Stimulated activated CD4-positive, alpha-beta T cell treated with anti-CD3 and anti-CD28 coated beads, TNF-alpha, amount 100 ng/mL, for 48 hours (primary cell): ENCODE data around the gene ABL2.
A peak's percentile ranks its signal among the peaks of the same experiment; 100 is the strongest.
"Not testable (repeated sequence)": the region's sequence is repeated elsewhere in the genome, so short reads cannot be mapped to it uniquely, and the experiment has no call there.

Experiments used
- DNase-seq, 3 donors: peaks; one replicate each; pipeline ENCODE4 v3.0.0-alpha.2; 2020; ENCODE audit warnings: low read depth in 3 of 3

The ABL2 gene

DNA sequence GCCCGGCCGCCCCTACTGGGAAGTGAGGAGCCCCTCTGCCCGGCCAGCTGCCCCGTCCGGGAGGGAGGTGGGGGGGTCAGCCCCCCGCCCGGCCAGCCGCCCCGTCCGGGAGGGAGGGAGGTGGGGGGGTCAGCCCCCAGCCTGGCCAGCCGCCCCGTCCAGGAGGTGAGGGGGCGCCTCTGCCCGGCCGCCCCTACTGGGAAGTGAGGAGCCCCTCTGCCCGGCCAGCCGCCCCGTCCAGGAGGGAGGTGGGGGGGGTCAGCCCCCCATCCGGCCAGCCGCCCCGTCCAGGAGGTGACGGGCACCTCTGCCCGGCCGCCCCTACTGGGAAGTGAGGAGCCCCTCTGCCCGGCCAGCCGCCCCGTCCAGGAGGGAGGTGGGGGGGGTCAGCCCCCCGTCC is 93.8 kb downstream of the ABL2 start:
- not testable (repeated sequence) for DNase-seq

DNA sequence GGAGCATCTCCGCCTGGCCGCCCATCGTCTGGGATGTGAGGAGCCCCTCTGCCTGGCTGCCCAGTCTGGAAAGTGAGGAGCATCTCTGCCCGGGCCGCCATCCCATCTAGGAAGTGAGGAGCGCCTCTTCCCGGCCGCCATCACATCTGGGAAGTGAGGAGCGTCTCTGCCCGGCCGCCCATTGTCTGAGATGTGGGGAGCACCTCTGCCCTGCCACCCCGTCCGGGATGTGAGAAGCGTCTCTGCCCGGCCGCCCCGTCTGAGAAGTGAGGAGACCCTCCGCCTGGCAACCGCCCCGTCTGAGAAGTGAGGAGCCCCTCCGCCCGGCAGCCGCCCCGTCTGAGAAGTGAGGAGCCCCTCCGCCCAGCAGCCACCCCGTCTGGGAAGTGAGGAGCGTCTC is 94.3 kb downstream of the ABL2 start:
- DNase-seq: not testable (repeated sequence)

DNA sequence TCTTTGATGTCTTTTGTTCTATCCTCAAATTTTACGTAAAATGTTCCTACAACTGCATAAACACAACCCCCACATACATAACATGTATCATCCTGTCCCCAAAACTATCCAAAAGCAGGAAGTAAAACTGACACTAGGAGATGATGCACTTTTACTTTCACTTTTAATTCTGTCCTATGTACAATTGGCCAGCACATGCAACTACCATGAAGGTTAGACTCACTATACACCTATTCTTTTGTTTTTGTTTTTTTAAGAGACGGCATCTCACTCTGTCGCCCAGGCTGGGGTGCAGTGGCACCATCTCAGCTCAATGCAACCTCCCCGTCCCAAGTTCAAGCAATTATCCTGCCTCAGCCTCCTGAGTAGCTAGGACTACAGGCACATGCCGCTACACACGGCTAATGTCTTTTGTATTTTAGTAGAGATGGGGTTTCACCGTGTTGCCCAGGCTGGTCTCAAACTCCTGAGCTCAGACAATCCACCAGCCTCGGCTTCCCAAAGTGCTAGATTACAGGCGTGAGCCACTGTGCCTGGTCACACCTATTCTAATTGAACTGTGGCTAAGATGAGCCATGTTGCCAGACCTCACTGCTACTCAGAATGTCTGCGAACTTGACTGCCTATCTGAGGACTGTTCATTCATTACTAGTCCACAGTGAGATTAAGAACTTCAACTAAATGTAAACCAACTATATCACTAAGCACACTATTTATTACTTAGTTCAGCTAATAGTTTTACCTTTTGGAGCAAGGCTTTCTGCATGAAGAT is 99.6 kb downstream of the ABL2 start:
- DNase-seq: peak in 1 of 3 donors; percentile 8

DNA sequence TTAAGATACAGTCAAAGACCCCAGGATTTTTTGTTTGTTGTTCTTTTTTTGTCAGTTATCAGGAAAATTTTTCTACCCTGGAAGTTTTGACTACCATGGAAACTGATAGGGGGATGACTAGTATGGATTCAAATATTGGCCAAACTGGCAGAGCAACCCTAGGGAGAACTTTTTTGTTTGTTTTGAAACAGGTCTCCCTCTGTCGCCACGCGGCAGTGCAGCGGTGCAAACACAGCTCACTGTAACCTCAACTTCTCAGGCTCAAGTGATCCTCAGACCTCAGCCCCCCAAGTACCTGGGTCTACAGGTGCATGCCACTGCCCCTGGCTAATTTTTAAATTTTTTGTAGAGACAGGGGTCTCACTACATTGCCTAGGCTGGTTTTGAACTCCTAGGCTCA is 101.0 kb downstream of the ABL2 start:
- no peak for DNase-seq

DNA sequence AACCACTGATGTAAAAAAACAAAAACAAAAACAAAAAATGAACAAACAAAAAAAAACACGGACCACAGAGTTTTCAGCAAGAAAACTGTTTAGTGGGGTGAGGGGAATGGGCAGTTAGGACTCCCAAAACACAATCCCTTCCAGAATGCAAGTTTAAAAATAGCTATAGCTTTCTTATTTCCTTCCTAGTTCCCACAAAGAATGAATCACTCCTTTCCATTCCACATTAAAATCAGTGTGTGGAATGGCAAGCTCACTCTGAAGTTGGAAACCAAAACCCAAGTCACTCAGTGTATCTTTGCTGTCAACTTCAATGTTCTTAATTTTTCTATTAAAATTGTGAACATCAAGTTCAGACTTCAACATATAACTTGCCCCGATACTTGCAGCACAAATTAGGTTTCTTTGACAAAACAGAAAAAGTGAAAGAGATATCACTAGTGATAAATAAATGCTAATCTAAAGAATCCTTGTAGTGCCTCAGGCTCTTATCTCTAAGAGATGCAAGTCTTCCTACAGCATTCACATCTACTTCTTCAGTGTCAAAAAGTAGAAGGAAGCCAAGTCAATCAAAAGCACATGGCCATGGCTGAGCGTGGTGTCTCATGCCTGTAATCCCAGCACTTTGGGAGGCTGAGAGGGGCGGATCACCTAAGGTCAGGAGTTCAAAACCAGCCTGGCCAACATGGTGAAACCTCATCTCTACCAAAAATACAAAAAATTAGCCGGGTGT is 102.1 kb downstream of the ABL2 start:
- no peak for DNase-seq

DNA sequence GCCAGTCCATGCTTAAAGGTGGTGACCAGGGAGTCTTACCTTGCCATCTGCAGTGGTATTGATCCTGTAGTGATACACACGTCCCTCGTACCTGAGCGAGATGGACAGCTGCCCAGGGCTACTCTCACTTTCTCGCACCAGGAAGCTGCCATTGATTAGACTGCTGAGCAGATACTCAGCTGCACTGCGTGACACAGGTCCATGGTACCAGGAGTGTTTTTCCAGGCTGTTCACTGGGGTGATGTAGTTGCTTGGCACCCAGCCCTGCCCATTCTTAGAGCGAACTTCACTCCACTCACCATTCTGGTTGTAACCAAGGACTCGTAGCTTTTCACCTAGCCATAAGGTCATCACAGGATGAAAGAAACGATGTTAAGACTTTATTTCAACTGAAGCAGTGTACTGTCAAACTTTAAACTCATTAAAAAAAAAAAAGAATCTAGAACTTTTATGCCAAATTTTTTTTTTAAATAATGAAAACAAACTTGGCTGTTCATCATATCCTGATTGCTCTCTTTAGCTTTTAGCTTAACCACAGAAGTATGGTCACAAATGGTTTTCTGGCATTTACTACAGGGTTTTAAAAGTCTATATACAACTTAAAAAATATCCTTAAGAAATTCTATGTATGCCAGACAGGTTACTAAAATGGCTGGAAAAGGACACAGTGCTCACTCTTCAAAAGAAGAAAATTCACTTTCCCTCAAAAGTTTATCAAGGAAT is 103.0 kb downstream of the ABL2 start:
- DNase-seq: no peak

DNA sequence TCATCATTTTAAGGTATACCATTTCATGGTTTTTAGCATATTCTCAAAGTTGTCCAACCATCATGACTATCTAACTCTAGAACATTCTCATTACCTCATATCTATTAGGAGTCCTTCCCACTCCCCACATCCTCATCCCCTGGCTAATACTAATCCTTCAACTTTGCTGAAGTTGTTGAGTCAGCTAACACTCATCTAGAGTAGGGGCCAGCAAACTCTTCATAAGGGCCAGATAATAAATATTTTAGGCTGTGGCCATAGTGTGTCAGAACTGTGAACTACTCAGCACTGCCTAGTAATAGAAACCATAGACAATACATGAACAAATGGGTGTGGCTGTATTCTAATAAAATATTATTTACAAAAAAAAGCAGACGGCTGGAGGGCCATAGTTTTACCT is 104.6 kb downstream of the ABL2 start:
- DNase-seq: no peak

DNA sequence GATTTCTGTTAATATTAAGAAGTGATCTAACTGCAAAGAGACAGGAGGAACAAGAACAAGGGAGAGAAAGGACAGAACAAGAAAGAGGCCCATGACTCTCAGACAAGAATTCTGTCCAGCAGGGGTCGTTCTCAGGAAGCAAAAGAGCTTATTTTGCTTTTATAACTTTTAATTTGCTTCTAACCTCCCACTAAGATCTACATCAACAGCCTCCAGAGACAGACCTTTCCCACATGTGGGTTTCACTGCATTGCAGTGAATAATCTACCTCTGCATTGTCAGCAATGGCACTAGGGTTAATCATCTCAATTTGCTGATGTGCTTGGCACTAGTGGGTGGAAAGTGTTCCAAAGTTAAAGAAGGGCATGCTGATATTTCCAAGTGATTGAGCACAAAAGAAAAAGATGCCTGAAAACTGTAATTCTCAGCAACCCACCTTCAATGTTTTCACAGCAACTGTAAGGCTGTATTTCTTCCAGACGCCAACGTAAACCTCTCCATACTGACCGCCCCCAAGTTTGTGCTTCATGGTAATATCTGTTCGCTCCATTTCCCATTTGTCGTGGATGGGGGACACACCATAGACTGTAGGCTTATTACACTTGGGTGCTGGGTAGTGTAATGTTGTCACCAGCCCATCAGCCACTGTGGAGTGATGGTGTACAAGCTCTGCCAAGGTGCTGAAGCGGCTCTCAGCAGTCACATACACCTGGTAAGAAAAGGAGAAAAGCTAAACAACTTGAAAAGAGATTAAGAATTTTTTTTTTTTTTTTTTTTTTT is 108.1 kb downstream of the ABL2 start:
- peak in 1 of 3 donors; percentile 45 for DNase-seq

DNA sequence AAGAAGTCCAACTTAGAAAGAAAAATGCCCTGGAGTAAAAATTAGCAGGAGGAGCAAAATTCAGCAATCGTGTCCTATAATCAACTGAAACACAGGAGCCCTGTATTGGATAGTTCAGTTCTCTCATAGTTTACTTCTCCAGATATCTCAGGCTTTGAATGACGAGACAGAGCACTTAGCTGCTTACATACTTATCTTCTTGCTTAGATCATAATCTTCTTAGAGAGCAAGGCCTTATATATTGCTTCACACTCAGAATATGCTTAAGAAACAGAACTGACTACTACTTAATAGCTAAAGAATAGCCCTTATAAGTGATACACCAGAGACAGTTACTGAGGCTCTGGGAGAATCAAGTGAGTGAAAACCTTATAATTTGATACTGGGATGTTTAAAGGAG is 108.7 kb downstream of the ABL2 start:
- no peak for DNase-seq

DNA sequence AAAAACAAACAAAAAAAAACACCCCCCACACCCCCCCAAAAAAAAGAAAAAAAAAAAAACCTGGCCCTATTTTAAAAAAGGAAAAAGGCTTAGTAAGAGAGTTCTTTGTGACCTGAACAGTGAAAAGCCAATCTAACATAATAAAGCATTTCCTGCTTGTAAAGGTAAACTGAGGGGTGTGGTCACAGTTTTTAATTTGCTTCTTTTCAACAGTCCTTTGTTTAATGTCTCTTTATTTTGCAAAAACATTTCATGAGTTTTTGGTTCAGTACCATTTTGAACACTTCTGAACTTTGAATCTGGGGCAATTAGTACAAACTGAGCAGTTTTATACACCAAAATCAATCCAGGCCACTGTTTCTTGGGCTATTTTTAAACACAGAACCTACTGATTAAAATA is 110.0 kb downstream of the ABL2 start:
- no peak for DNase-seq

DNA sequence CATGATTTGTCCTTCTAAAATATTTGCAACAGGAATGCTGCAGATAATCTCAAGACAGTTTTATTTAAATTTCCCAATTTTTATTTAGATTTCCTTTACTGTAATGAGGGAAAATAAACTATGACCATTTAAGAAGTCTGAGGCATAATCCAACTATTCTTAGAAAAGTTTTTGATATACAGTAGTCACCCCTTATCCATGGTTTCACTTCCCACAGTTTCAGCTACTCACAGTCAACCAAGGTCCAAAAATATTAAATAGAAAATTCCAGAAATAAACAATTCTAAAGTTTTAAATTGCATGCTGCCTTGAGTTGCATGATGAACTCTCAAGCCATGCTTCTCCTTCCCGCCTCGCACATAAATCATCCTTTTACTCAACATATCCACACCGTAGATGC is 114.3 kb downstream of the ABL2 start:
- no peak for DNase-seq

DNA sequence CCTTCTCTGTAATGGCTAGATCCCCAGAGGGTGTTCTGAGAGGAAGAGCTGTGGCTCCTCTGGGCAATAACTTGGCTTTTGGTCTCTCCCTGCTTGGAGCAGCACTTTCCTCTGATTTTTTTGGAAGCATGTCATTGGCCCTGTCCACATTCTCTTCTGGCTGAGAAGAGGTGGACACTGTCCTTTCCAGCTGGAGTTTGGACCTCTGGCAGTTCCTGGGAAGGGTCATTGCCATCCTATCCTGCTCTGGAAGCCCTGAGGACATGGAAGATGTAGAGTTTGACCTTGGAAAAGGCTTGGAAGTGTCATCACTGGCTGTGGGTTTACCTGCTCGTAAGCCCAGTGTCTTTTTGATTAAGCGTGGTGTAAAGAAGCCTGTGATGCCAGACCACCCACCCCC is 120.8 kb downstream of the ABL2 start:
- DNase-seq: no peak

DNA sequence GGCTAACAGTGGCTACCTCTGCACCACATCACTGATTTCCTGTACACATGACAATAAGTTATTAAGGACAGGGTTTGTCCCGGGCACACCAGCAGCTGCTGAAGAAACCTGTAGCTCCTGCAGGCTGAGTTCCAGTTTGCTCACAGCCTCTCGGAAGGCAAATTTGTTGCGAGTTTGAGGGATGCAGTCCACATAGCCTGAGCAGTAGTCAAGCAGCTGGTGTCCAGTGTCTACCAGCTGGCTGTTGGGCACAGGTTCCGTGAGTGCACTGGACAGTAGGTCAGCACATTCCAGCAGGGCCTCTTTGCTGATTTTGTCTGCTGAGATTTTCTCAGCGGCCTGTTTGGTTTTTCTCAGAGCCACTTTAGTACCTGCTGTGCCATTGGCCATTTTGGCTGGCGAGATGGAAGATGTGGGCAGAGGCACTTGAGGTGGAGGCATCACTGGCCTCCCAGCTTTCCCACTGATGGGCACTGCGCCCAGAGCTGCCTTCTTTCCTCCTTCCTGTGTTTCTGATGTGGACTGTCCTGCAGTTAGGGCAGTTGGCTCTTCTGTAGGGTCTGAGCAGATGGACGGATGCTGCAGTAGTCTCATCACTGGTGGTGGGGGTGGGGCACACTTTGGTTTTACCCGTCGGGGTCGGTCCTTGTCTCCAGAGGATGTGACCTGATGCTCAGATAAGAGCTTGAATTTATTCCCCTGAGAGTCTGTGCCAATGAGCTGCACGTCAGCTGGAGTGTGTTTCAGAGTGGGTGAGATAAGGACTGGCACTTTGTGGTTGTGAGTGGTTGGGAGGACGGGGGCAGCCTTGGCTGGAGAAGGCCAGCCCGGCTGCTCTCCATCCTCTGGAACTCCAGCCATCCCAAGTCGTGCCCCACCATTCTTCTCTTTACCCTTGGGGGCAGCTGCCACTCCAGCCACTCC is 121.5 kb downstream of the ABL2 start:
- no peak for DNase-seq

DNA sequence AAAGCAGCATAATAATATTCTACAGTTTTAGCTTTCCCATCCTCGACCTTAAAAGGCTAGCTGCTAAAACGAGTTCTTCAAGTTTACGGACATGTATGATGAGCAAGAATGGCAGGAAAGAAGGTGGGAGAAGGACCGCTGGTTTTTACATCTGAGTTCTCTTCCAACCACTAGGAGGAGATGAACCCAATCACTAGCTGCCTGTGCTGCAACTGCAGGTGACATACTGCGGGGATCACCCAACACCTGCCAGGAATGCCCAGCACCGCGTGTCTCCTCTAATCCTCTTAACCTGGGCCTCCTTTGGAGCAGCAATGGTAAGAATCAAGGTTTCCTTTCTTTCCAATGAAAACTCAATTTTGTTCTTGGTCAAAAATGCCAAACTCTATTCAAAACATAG is 124.1 kb downstream of the ABL2 start:
- DNase-seq: no peak

DNA sequence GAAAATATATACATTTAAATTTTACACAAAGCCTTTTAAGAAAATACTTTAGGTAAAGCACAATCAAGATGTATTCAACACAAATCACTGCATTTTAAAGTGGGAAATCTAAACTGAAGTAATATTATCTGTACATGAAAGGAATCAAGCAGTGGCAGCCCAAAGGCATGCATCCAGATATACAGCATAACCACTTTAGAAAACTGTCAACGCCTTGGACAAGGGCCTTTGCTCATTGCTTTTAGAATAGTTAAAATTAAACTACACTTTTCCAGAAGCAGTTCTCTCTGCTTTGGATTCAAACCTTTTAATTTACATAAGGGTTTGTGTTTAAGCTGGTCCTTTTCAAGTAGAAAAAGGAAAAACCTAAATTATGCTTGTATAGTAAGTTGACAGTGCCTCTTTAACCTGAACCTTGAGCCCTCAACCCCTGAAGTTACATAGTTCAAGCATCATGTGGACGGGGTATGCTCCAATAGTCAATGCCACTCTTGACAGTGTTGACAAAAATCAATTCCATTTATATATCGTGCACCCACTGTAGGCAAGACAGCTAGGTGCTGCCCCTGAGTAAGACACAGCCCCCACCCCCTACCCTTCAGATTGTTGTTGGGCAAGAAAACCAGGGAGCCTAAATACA is 124.7 kb downstream of the ABL2 start:
- no peak for DNase-seq

DNA sequence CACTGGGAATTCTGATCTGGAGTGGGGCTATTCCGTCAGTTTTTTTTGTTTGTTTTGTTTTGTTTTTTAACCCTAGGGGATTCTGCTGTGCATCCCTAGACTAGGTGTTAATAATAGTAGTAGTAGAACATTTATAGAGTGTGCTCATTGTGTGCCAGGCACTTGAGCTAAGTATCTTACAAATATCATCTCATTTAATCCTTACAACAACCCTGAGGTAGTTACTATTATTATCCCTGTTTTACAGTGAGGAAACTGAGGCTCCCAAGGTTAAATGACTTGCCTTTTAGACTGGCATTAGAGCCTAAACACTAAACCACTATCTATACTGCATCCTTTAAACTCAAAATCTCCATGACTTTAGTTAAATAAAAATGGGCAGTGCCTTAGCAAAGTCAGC is 125.5 kb downstream of the ABL2 start:
- DNase-seq: no peak

DNA sequence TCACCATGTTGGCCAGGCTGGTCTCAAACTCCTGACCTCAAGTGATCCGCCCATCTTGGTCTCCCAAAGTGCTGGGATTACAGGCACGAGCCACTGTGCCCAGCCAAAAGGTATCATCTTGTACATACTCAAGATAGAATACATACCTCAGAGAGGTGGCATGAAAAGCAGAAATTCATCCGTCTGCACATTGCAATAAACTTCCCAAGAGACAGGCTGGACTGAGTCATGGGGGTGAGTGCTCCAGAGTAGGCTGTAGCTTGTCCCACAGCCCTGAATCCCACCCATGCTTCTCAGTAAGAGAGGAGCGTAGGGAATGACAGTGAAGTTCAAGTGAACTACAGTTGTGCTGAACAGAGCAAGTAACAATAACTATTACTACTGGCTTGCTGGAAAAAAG is 127.9 kb downstream of the ABL2 start:
- DNase-seq: no peak

DNA sequence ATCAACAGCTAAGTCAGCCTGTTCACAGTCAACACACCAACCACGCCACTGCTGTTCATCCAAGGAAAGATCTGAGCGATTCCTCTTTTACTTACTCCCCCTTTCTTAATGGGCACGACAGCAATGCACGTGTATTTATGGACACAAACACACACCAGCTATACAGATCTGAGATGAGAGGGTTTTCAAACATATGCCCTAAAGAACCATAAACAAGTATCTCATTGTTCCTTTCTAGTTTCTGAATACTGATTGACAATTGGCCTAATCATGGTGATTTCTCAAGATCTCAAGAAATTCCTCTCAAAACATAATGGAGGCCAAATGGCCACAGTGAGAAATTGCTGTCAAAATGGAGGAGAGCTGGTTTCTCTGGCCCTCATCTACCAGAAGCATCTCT is 129.6 kb downstream of the ABL2 start:
- DNase-seq: no peak

DNA sequence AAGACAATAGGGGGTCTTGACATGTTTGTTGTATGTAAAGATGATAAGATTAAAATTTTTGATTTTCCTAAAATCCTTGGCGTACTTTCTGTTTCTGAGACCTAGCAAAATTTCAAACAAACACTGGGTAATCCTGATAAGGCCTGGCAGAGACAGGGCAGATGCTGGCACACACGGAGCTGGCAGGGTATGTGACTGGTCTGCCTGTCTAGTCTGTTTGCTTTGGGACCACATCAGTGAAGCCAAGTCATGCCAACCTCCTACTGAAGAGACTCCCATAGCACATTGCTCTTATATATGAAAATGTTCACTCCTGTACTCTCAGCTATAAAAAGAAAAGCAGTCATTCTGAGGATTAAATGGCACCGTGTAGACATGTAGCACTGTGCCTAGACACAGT is 133.6 kb downstream of the ABL2 start:
- no peak for DNase-seq

DNA sequence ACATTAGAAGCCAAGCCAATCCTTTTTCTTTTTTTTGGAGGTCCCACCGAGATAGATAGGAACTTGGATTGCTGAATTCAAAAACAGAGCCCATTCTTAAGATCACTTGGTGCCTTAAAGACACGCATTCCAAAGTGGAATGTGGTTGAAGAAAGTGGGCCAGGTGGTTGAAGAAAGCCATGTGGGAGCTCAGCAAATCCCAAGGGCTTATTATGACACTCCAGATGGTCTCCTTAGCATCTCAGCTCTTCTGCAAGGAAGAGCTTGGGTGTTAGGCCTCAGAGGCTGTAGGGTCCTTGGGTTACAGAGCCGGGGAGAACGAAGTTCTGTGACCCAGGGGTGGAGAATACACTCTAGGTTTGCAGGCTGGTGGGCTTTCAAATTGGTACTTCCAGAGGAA is 134.1 kb downstream of the ABL2 start:
- DNase-seq: no peak
